ENCODE results near the gene LARGE1. TPM values are rescaled to one million over a fixed set of nuclear protein-coding genes. Genes with fewer than 3 reads are reported as not detected.

The LARGE1 gene
- total RNA-seq, 1 experiment from 2014 or later, result 5.8 TPM

GRCh38 chr22:33443683-33444082 is 476.6 kb downstream of the LARGE1 start:
- Histone ChIP-seq H3K27me3 (replicated peaks; ENCODE audit: control insufficient read depth, insufficient read depth, low read length) (no peaks in the 10 kb centered on the region), H3K4me1 (no peaks in the 10 kb centered on the region), H3K9me3 (no peaks in the 10 kb centered on the region), H3K4me3 (ENCODE audit: low read depth, low read length) (no peak overlapping the region), H3K36me3 (ENCODE audit: control insufficient read depth, insufficient read depth, low read length) (no peaks in the 10 kb centered on the region)
- BruUV-seq (replicated peaks), result no TSS peak
- DNase-seq, result no peak
- intact Hi-C loops (cut with micrococcal nuclease; ENCODE audit: unreplicated experiment), result no loop called here
- POLR2A ChIA-PET, result no interaction called here
- Mint-ChIP-seq H3K4me1 (ENCODE audit: low read depth, unreplicated experiment) (no peaks in the 10 kb centered on the region), H3K27ac (ENCODE audit: unreplicated experiment) (no peak overlapping the region), H3K27me3 (ENCODE audit: insufficient read depth, unreplicated experiment) (no peaks in the 10 kb centered on the region), H3K36me3 (ENCODE audit: insufficient read depth, unreplicated experiment) (no peaks in the 10 kb centered on the region), H3K4me3 (ENCODE audit: unreplicated experiment) (no peak overlapping the region), H3K9me3 (ENCODE audit: unreplicated experiment) (no peaks in the 10 kb centered on the region)
- TF ChIP-seq, protein P1, sequence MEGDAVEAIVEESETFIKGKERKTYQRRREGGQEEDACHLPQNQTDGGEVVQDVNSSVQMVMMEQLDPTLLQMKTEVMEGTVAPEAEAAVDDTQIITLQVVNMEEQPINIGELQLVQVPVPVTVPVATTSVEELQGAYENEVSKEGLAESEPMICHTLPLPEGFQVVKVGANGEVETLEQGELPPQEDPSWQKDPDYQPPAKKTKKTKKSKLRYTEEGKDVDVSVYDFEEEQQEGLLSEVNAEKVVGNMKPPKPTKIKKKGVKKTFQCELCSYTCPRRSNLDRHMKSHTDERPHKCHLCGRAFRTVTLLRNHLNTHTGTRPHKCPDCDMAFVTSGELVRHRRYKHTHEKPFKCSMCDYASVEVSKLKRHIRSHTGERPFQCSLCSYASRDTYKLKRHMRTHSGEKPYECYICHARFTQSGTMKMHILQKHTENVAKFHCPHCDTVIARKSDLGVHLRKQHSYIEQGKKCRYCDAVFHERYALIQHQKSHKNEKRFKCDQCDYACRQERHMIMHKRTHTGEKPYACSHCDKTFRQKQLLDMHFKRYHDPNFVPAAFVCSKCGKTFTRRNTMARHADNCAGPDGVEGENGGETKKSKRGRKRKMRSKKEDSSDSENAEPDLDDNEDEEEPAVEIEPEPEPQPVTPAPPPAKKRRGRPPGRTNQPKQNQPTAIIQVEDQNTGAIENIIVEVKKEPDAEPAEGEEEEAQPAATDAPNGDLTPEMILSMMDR (IDR thresholded peaks at IDR 0.05; ENCODE audit: insufficient read depth in 1 of 2, low read depth in 1 of 2, low read length in 1 of 2, severe bottlenecking in 1 of 2, unreplicated experiment in 1 of 2), result no peak
- CTCF ChIA-PET, result no interaction called here

- no TSS peak for BruUV-seq (replicated peaks)
Measured at GRCh38 chr22:33440756-33441155, 479.5 kb downstream of the LARGE1 start.

DNA sequence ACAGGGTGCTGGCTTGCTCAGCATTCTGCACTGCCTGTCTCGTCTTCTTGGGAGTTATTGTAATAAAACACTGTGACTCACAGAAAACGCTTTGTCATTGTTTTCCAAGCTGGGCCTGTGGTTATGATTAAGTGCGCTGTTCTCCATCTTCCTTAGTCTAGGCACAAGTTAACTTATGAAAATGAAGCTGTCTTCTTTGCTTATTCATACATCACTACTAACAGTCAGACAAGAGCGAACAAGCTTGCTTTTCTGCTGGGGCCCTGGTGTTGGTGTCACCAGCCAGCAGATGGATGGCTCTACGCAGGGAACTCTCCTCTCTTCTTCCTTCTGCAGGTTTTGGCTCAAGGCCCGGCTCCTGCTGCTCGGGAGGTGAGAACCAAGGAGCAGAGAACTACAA is 482.0 kb downstream of the LARGE1 start:
- ChIA-PET POLR2A (no interaction called here), CTCF (no interaction called here)
- BruUV-seq (replicated peaks), result no TSS peak
- H3K27me3 ChIP-seq (replicated peaks; ENCODE audit: control insufficient read depth, insufficient read depth, low read length), result no peaks in the 10 kb centered on the region
- no peaks in the 10 kb centered on the region for H3K4me1 Mint-ChIP-seq (ENCODE audit: low read depth, unreplicated experiment)
- H3K4me3 ChIP-seq (ENCODE audit: low read depth, low read length), result no peak overlapping the region
- H3K9me3 ChIP-seq, result no peaks in the 10 kb centered on the region
- intact Hi-C loops (cut with micrococcal nuclease; ENCODE audit: unreplicated experiment), result no loop called here
- no peak overlapping the region for H3K27ac Mint-ChIP-seq (ENCODE audit: unreplicated experiment)
- DNase-seq, result no peak
- no peaks in the 10 kb centered on the region for H3K36me3 ChIP-seq (ENCODE audit: control insufficient read depth, insufficient read depth, low read length)
- no peaks in the 10 kb centered on the region for H3K27me3 Mint-ChIP-seq (ENCODE audit: insufficient read depth, unreplicated experiment)
- no peaks in the 10 kb centered on the region for H3K4me1 ChIP-seq
- no peaks in the 10 kb centered on the region for H3K9me3 Mint-ChIP-seq (ENCODE audit: unreplicated experiment)
- TF ChIP-seq, protein P1 (IDR thresholded peaks at IDR 0.05; ENCODE audit: insufficient read depth in 1 of 2, low read depth in 1 of 2, low read length in 1 of 2, severe bottlenecking in 1 of 2, unreplicated experiment in 1 of 2), result no peak
- H3K4me3 Mint-ChIP-seq (ENCODE audit: unreplicated experiment), result no peak overlapping the region
- no peaks in the 10 kb centered on the region for H3K36me3 Mint-ChIP-seq (ENCODE audit: insufficient read depth, unreplicated experiment)

More at GRCh38 chr22:33440756-33441155, 479.5 kb downstream of the LARGE1 start:
- Histone ChIP-seq H3K9me3 (no peaks in the 10 kb centered on the region), H3K27me3 (replicated peaks; ENCODE audit: control insufficient read depth, insufficient read depth, low read length) (no peaks in the 10 kb centered on the region), H3K4me3 (ENCODE audit: low read depth, low read length) (no peak overlapping the region), H3K4me1 (no peaks in the 10 kb centered on the region), H3K36me3 (ENCODE audit: control insufficient read depth, insufficient read depth, low read length) (no peaks in the 10 kb centered on the region)
- TF ChIP-seq, protein P1 (IDR thresholded peaks at IDR 0.05; ENCODE audit: insufficient read depth in 1 of 2, low read depth in 1 of 2, low read length in 1 of 2, severe bottlenecking in 1 of 2, unreplicated experiment in 1 of 2), result no peak
- ChIA-PET POLR2A (no interaction called here), CTCF (no interaction called here)
- Mint-ChIP-seq H3K9me3 (ENCODE audit: unreplicated experiment) (no peaks in the 10 kb centered on the region), H3K27ac (ENCODE audit: unreplicated experiment) (no peak overlapping the region), H3K4me3 (ENCODE audit: unreplicated experiment) (no peak overlapping the region), H3K27me3 (ENCODE audit: insufficient read depth, unreplicated experiment) (no peaks in the 10 kb centered on the region), H3K36me3 (ENCODE audit: insufficient read depth, unreplicated experiment) (no peaks in the 10 kb centered on the region), H3K4me1 (ENCODE audit: low read depth, unreplicated experiment) (no peaks in the 10 kb centered on the region)
- intact Hi-C loops (cut with micrococcal nuclease; ENCODE audit: unreplicated experiment), result no loop called here
- no peak for DNase-seq
